Epithelial cell of proximal tubule (primary cell): ENCODE data around the gene PPAN. TPM values are rescaled to one million over a fixed set of nuclear protein-coding genes. Genes with fewer than 3 reads are reported as not detected.

Experiments used
- DNase-seq: peaks from one replicate; pipeline ENCODE4 v3.0.0-alpha.2; 2011; ENCODE audit warnings: low read depth
- H3K4me3 ChIP-seq: 2 replicates; pipeline ENCODE4 v1.5.1; 2011; ENCODE audit warnings: low read depth, mild to moderate bottlenecking, low read length
- CTCF ChIP-seq: conservative IDR thresholded peaks from 2 replicates; pipeline ENCODE4 v1.5.1; 2012; ENCODE audit warnings: low read depth, mild to moderate bottlenecking, low read length
- total RNA-seq: library from RNA; depleted of rRNA; stranded (reverse); fragments of >200 nt; gene quantifications from 2 replicates; pipeline ENCODE4 v1.2.3, GENCODE V29; 2015

Gene PPAN
- total RNA-seq, 1 donor from 2014 or later: 38.1 TPM

- no peak for DNase-seq
- H3K4me3 ChIP-seq: no peak overlapping the region
- TF ChIP-seq CTCF: no peak
Observed at GRCh38 chr19:10092648-10093294, 13.4 kb upstream of the PPAN start.

DNA sequence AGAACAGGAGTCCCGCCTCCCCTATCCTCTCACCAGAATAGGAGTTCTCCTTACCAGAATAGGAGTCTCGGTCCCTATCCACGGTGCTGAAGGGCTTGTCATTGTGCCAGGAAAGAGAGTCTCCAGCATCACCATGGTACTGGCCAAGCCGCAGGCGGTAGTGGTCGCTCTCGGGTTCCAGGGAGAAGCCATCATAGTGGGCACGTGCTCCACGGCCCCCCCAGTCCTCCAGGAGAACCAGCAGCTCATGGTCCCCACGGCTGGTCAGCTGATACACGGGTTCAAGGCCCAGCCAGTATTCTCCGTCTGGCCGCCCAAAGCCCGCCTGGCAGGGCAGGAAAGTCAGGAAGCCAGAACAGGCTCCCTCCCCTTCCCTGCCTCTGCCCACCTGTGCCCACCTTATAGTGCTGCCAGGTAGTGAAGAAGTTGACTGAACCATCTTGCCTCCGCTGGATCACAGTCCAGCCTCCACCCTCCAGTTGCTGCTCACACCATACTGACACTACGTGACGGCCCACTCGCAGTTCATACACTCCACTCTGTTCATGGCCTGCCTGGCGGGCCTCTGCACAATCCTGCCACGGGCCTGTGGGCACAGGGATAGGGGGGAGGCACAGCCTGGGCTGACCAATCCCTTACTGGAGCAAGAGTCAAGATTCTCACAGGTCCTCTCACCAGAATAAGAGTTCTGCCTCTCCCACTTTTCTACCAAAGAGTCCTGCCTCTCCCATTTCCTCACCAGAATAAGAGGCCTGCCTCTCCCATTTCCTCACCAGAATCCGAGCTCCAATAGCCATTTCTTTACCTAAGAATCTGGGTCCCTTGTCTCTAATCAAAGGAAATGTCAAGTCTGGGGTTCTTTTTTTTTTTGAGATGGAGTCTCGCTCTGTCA, 12.6 kb upstream of the PPAN start:
- DNase-seq: no peak
- TF ChIP-seq CTCF: no peak
- H3K4me3 ChIP-seq: no peak overlapping the region

GRCh38 chr19:10095622-10095947, 10.6 kb upstream of the PPAN start:
- peak overlapping the region; percentile 40 for H3K4me3 ChIP-seq
- no peak for DNase-seq
- no peak for TF ChIP-seq CTCF

GRCh38 chr19:10095948-10096614, 10.1 kb upstream of the PPAN start:
- DNase-seq: no peak
- no peak for TF ChIP-seq CTCF

GRCh38 chr19:10096615-10096963, 9.6 kb upstream of the PPAN start:
- DNase-seq: no peak
- H3K4me3 ChIP-seq: peak overlapping the region; percentile 54
- TF ChIP-seq CTCF: no peak

More at GRCh38 chr19:10095948-10096614, 10.1 kb upstream of the PPAN start:
- peak overlapping the region; percentile 54 for H3K4me3 ChIP-seq

GRCh38 chr19:10100163-10100785, 5.9 kb upstream of the PPAN start:
- TF ChIP-seq CTCF: no peak
- H3K4me3 ChIP-seq: no peak overlapping the region
- no peak for DNase-seq
